ENCODE data around the gene NR1H3. TPM values are rescaled to one million over a fixed set of nuclear protein-coding genes. Genes with fewer than 3 reads are reported as not detected.
A peak's percentile ranks its signal among the peaks of the same experiment; 100 is the strongest.

Gene NR1H3
- total RNA-seq, 1 experiment from 2014 or later = 44.8 TPM

DNA sequence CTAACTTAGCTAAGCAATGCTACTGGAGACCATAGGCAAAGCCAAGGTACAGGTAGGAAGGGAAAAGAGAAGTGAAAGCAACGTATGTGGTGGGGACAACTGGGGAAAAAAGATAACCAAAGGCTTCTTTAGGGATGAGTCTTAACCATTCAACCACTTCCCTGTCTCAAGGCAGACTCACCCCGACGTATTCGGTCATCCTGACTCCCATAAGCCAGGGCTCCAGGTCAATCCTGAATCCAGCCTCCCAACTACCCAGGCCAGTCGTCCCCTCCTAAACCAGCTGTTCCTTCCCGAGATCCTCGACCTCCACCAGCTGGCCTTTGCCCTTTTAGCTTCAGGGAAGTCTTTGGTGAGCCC, 9.5 kb upstream of the NR1H3 start:
- H3K27me3 Mint-ChIP-seq (ENCODE audit: insufficient read depth, unreplicated experiment) = no peaks in the 10 kb centered on the region
- H3K9me3 ChIP-seq = no peaks in the 10 kb centered on the region

GRCh38 chr11:47248664-47249377, 9.0 kb upstream of the NR1H3 start, which contains the start of gene ACP2:
Gene ACP2, minus strand, starts transcription at chr11:47248814. Its CDS starts 25 bp downstream, at chr11:47248789.
- Histone ChIP-seq H3K9me3 (no peaks in the 10 kb centered on the region), H3K4me3 (ENCODE audit: low read depth, low read length) (peak within 1 kb of the TSS; percentile 64), H3K36me3 (ENCODE audit: control insufficient read depth, insufficient read depth, low read length) (0 out of 2 replicates have a peak, but pooled peaks cover 2% of the 10 kb centered on the region), H3K27me3 (replicated peaks; ENCODE audit: control insufficient read depth, insufficient read depth, low read length) (no peaks in the 10 kb centered on the region), H3K4me1 (peaks cover 11% of the 10 kb centered on the region)
- Mint-ChIP-seq H3K4me3 (ENCODE audit: unreplicated experiment) (peak within 1 kb of the TSS; percentile 97), H3K27me3 (ENCODE audit: insufficient read depth, unreplicated experiment) (no peaks in the 10 kb centered on the region), H3K4me1 (ENCODE audit: low read depth, unreplicated experiment) (peaks cover 8% of the 10 kb centered on the region), H3K36me3 (ENCODE audit: insufficient read depth, unreplicated experiment) (peaks cover 18% of the 10 kb centered on the region), H3K27ac (ENCODE audit: unreplicated experiment) (peak within 1 kb of the TSS; percentile 99), H3K9me3 (ENCODE audit: unreplicated experiment) (no peaks in the 10 kb centered on the region)
- intact Hi-C loops (cut with micrococcal nuclease; ENCODE audit: unreplicated experiment) = loop anchor here (1.0 to 2.0 kb wide), 3 partner anchors 8 to 73 kb away; partner anchors contain the start of genes ARFGAP2 and NR1H3
- peak; percentile 91 for DNase-seq
- peak; percentile 14 to 40 for TF ChIP-seq CTCF (IDR thresholded peaks at IDR 0.05; ENCODE audit: insufficient read depth in 1 of 2, low read depth in 1 of 2, low read length in 1 of 2, severe bottlenecking in 1 of 2, unreplicated experiment in 1 of 2)
- TSS peak; percentile 80 for BruUV-seq (replicated peaks)
- ChIA-PET POLR2A (interaction anchor here (0.6 to 2.0 kb wide), 13 partner anchors 9 to 380 kb away, joined by 3 to 22 read pairs (median 5); partner anchors contain the start of genes DDB2, NR1H3 and PACSIN3), CTCF (interaction anchor here (0.8 to 2.5 kb wide), 14 partner anchors 10 to 312 kb away, joined by 3 to 30 read pairs (median 4); partner anchors contain the start of genes CSTPP1 and NR1H3)

More for the DNA sequence above, 9.5 kb upstream of the NR1H3 start:
- H3K36me3 ChIP-seq (ENCODE audit: control insufficient read depth, insufficient read depth, low read length) = 0 out of 2 replicates have a peak, but pooled peaks cover 2% of the 10 kb centered on the region
- Mint-ChIP-seq H3K27ac (ENCODE audit: unreplicated experiment) (peak overlapping the region; percentile 99), H3K9me3 (ENCODE audit: unreplicated experiment) (no peaks in the 10 kb centered on the region), H3K4me3 (ENCODE audit: unreplicated experiment) (peak overlapping the region; percentile 97), H3K4me1 (ENCODE audit: low read depth, unreplicated experiment) (peaks cover 4% of the 10 kb centered on the region), H3K36me3 (ENCODE audit: insufficient read depth, unreplicated experiment) (peaks cover 23% of the 10 kb centered on the region)
- intact Hi-C loops (cut with micrococcal nuclease; ENCODE audit: unreplicated experiment) = loop anchor here (1.0 to 2.0 kb wide), 3 partner anchors 9 to 72 kb away; partner anchors contain the start of genes ARFGAP2 and NR1H3
- peaks cover 6% of the 10 kb centered on the region for H3K4me1 ChIP-seq
- DNase-seq = no peak
- no peaks in the 10 kb centered on the region for H3K27me3 ChIP-seq (replicated peaks; ENCODE audit: control insufficient read depth, insufficient read depth, low read length)
- BruUV-seq (replicated peaks) = TSS peak; percentile 67
- POLR2A ChIA-PET = interaction anchor here (0.6 to 2.0 kb wide), 6 partner anchors 9 to 85 kb away, joined by 3 to 22 read pairs (median 10); partner anchors contain the start of genes DDB2, NR1H3 and PACSIN3
- CTCF ChIA-PET = interaction anchor here (0.8 to 2.5 kb wide), 12 partner anchors 10 to 206 kb away, joined by 3 to 30 read pairs (median 4); partner anchors contain the start of gene NR1H3
- TF ChIP-seq CTCF (IDR thresholded peaks at IDR 0.05; ENCODE audit: insufficient read depth in 1 of 2, low read depth in 1 of 2, low read length in 1 of 2, severe bottlenecking in 1 of 2, unreplicated experiment in 1 of 2) = no peak
- H3K4me3 ChIP-seq (ENCODE audit: low read depth, low read length) = peak overlapping the region; percentile 64

DNA sequence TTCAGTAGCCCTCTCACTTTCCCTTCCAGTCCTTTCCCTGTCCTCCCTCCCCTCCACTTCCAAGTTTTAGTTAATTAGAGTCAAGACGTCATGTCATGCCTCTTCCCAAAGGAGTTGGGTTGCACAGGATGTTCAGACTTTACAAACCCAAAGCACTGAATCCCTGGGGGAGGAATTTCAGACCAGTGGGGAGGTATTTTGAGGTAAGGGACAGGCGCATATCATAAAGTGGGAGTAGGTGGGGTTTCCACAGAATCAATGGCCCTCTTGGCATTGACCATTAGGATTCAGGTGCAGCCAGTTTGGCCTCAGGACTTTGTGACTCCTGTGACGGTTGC, 8.4 kb upstream of the NR1H3 start:
- no peak for DNase-seq
- H3K27me3 ChIP-seq (replicated peaks; ENCODE audit: control insufficient read depth, insufficient read depth, low read length) = no peaks in the 10 kb centered on the region
- Mint-ChIP-seq H3K27ac (ENCODE audit: unreplicated experiment) (peak overlapping the region; percentile 99), H3K9me3 (ENCODE audit: unreplicated experiment) (no peaks in the 10 kb centered on the region), H3K4me1 (ENCODE audit: low read depth, unreplicated experiment) (peaks cover 13% of the 10 kb centered on the region), H3K4me3 (ENCODE audit: unreplicated experiment) (peak overlapping the region; percentile 97), H3K36me3 (ENCODE audit: insufficient read depth, unreplicated experiment) (peaks cover 15% of the 10 kb centered on the region), H3K27me3 (ENCODE audit: insufficient read depth, unreplicated experiment) (no peaks in the 10 kb centered on the region)
- H3K9me3 ChIP-seq = no peaks in the 10 kb centered on the region
- intact Hi-C loops (cut with micrococcal nuclease; ENCODE audit: unreplicated experiment) = loop anchor here (2.0 kb wide), 1 partner anchor 19 kb away; no protein-coding TSS in a partner anchor
- CTCF ChIA-PET = interaction anchor here (1.0 to 2.5 kb wide), 9 partner anchors 9 to 312 kb away, joined by 3 to 30 read pairs (median 5); partner anchors contain the start of genes CSTPP1 and NR1H3
- H3K4me3 ChIP-seq (ENCODE audit: low read depth, low read length) = peak overlapping the region; percentile 64
- H3K4me1 ChIP-seq = peaks cover 16% of the 10 kb centered on the region
- BruUV-seq (replicated peaks) = no TSS peak
- TF ChIP-seq CTCF (IDR thresholded peaks at IDR 0.05; ENCODE audit: insufficient read depth in 1 of 2, low read depth in 1 of 2, low read length in 1 of 2, severe bottlenecking in 1 of 2, unreplicated experiment in 1 of 2) = no peak
- 0 out of 2 replicates have a peak, but pooled peaks cover 2% of the 10 kb centered on the region for H3K36me3 ChIP-seq (ENCODE audit: control insufficient read depth, insufficient read depth, low read length)
- POLR2A ChIA-PET = interaction anchor here (0.6 to 2.0 kb wide), 8 partner anchors 8 to 379 kb away, joined by 3 to 22 read pairs (median 6); partner anchors contain the start of genes DDB2 and NR1H3

Measured in Caco-2 (cell line).